ENCODE results near the gene ARPC2.

Gene ARPC2

DNA sequence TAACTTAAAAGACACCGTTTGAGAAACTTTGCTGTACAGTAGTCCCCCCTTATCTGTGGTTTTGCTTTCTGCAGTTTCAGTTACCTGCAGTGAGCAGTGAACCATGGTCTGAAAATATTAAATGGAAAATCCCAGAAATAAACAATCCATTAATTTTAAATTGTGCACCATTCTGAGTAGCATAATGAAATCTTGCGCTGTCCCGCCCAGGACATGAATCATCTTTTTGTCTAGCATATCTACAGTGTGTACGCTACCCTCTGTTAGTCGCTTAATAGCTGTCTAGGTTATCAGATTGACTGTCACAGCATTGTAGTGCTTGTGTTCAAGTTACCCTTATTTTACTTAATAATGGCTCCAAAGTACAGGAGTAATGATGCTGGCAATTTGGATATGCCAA lies 6.1 kb downstream of the ARPC2 start:
- no peaks in the 10 kb centered on the region for H3K27me3 Mint-ChIP-seq
- intact Hi-C loops (cut with micrococcal nuclease) = loop anchor here (5.0 kb wide), 1 partner anchor 36 kb away; no protein-coding TSS in a partner anchor
- peaks cover 98% of the 10 kb centered on the region for H3K36me3 Mint-ChIP-seq (ENCODE audit: low read depth)
- H3K4me3 Mint-ChIP-seq = no peak overlapping the region
- no peak overlapping the region for H3K27ac Mint-ChIP-seq
- H3K9me3 Mint-ChIP-seq = no peaks in the 10 kb centered on the region
- H3K4me1 Mint-ChIP-seq (ENCODE audit: low read depth) = peaks cover 77% of the 10 kb centered on the region

DNA sequence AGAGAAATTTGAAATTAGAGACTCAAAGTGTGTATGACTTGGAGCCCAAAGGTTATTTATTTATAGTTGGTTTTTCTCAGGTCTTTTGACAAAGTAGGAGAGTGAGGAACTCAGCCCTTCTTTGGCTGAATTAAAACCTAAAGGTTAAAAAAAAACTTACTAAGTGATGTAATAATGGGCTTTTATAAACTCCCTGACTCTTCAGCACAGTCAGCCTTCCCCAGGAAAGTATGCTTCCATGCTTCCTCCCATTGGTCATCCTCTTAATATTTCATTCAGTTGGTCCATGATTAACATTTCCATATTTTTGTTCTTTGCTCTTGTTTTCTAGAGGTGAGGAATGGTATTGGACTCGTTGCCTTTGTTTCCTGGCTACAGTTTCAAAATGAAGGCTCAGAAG lies 7.2 kb downstream of the ARPC2 start:
- peaks cover 99% of the 10 kb centered on the region for H3K36me3 Mint-ChIP-seq (ENCODE audit: low read depth)
- no peaks in the 10 kb centered on the region for H3K9me3 Mint-ChIP-seq
- H3K27me3 Mint-ChIP-seq = no peaks in the 10 kb centered on the region
- peak overlapping the region; percentile 4 for H3K4me3 Mint-ChIP-seq
- intact Hi-C loops (cut with micrococcal nuclease) = loop anchor here (5.0 kb wide), 1 partner anchor 37 kb away; no protein-coding TSS in a partner anchor
- H3K27ac Mint-ChIP-seq = no peak overlapping the region
- H3K4me1 Mint-ChIP-seq (ENCODE audit: low read depth) = peaks cover 86% of the 10 kb centered on the region

DNA sequence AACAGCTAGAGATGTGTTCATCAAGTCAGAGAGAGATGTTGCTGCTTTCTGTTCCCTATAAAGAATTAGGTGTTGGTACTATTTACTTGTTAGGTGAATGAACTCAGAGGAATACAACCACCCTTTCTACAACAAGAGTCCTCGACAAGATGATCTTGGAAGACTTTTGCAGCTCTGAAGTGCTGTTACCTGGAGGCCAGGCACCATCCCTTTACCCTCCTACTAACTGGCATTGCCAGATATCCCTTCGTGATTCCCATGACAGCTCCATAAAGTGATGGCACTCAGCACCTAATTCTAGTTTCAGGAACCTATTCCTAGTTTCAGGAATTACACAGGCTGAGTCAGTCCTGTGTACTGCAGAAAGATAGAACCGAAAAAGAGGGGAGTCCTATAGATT lies 9.9 kb downstream of the ARPC2 start:
- Mint-ChIP-seq H3K27me3 (no peaks in the 10 kb centered on the region), H3K4me3 (no peak overlapping the region), H3K9me3 (no peaks in the 10 kb centered on the region), H3K27ac (peak overlapping the region; percentile 48), H3K4me1 (ENCODE audit: low read depth) (peaks cover 78% of the 10 kb centered on the region), H3K36me3 (ENCODE audit: low read depth) (peaks cover 94% of the 10 kb centered on the region)
- intact Hi-C loops (cut with micrococcal nuclease) = no loop called here

DNA sequence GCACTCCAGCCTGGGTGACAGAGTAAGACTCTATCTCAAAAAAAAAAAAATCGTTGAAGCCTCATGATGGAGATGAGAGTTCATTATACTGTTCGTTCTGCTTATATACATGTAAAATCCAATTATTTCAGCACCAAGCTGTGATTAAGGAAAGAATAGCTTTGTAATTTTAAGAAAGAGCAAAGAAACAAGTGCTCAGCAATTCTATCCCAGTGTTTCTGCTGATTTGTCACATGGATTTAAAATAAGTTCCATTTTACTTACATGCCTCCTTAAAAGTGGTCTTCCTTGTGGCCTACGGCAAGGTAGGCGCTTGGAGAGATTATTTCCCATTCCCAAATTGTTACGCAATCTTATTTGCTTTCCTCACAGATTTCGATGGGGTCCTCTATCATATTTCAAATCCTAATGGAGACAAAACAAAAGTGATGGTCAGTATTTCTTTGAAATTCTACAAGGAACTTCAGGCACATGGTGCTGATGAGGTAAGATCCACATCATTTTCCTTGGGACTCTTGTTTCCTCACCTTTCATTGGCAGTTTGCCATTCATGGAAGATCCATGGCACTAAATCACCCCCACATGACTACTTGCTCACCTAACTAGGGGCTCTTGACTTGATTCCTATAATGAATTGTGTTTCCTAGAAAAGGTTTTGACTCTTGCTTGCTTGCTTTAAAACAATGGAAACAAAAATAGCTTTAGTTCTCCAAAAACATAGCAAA lies 11.5 kb downstream of the ARPC2 start:
- intact Hi-C loops (cut with micrococcal nuclease) = loop anchor here (1.0 kb wide), 1 partner anchor 10 kb away; no protein-coding TSS in a partner anchor
- H3K36me3 Mint-ChIP-seq (ENCODE audit: low read depth) = peaks cover 95% of the 10 kb centered on the region
- H3K4me3 Mint-ChIP-seq = peak overlapping the region; percentile 40

GRCh38 chr2:218229239-218229638 lies 12.2 kb downstream of the ARPC2 start:
- no peaks in the 10 kb centered on the region for H3K9me3 Mint-ChIP-seq

More for the DNA sequence above, 11.5 kb downstream of the ARPC2 start:
- Mint-ChIP-seq H3K9me3 (no peaks in the 10 kb centered on the region), H3K4me1 (ENCODE audit: low read depth) (peaks cover 76% of the 10 kb centered on the region), H3K27me3 (no peaks in the 10 kb centered on the region), H3K27ac (peak overlapping the region; percentile 48)

DNA sequence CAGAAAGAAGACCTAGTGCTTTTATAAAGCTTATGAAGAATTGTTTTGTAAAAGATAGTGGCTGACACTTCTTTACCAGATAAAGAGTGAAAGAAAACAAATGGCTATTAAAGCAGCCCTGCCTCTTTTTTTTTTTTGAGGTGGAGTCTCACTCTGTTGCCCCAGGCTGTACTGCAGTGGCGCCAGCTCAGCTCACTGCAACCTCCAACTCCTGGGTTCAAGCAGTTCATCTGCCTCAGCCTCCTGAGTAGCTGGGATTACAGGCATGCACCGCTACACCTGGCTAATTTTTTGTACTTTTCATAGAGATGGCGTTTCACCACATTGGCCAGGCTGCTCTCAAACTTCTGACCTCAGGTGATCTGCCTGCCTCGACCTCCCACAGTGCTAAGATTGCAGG lies 12.9 kb downstream of the ARPC2 start:
- Mint-ChIP-seq H3K4me3 (no peak overlapping the region), H3K4me1 (ENCODE audit: low read depth) (peaks cover 67% of the 10 kb centered on the region), H3K36me3 (ENCODE audit: low read depth) (peaks cover 95% of the 10 kb centered on the region), H3K9me3 (no peaks in the 10 kb centered on the region), H3K27ac (peak overlapping the region; percentile 48), H3K27me3 (no peaks in the 10 kb centered on the region)
- intact Hi-C loops (cut with micrococcal nuclease) = loop anchor here (1.0 kb wide), 1 partner anchor 12 kb away; no protein-coding TSS in a partner anchor

More at GRCh38 chr2:218229239-218229638, 12.2 kb downstream of the ARPC2 start:
- peaks cover 95% of the 10 kb centered on the region for H3K36me3 Mint-ChIP-seq (ENCODE audit: low read depth)
- H3K27ac Mint-ChIP-seq = peak overlapping the region; percentile 48
- H3K27me3 Mint-ChIP-seq = no peaks in the 10 kb centered on the region
- intact Hi-C loops (cut with micrococcal nuclease) = loop anchor here (1.0 kb wide), 1 partner anchor 11 kb away; no protein-coding TSS in a partner anchor
- H3K4me1 Mint-ChIP-seq (ENCODE audit: low read depth) = peaks cover 73% of the 10 kb centered on the region
- peak overlapping the region; percentile 40 for H3K4me3 Mint-ChIP-seq

- Mint-ChIP-seq H3K27me3 (no peaks in the 10 kb centered on the region), H3K27ac (peak overlapping the region; percentile 39), H3K9me3 (no peaks in the 10 kb centered on the region), H3K4me1 (ENCODE audit: low read depth) (peaks cover 56% of the 10 kb centered on the region), H3K4me3 (no peak overlapping the region), H3K36me3 (ENCODE audit: low read depth) (peaks cover 95% of the 10 kb centered on the region)
- intact Hi-C loops (cut with micrococcal nuclease) = no loop called here
These were observed 13.9 kb downstream of the ARPC2 start for GRCh38 chr2:218230882-218231281.

- Mint-ChIP-seq H3K9me3 (no peaks in the 10 kb centered on the region), H3K4me3 (no peak overlapping the region), H3K4me1 (ENCODE audit: low read depth) (peaks cover 30% of the 10 kb centered on the region), H3K27ac (no peak overlapping the region), H3K36me3 (ENCODE audit: low read depth) (peaks cover 93% of the 10 kb centered on the region), H3K27me3 (no peaks in the 10 kb centered on the region)
- intact Hi-C loops (cut with micrococcal nuclease) = no loop called here
These were observed 16.6 kb downstream of the ARPC2 start for GRCh38 chr2:218233543-218233942.

- Mint-ChIP-seq H3K4me3 (no peak overlapping the region), H3K27ac (no peak overlapping the region), H3K36me3 (ENCODE audit: low read depth) (peaks cover 97% of the 10 kb centered on the region), H3K27me3 (no peaks in the 10 kb centered on the region), H3K9me3 (no peaks in the 10 kb centered on the region), H3K4me1 (ENCODE audit: low read depth) (peaks cover 26% of the 10 kb centered on the region)
- intact Hi-C loops (cut with micrococcal nuclease) = no loop called here
These were observed 17.5 kb downstream of the ARPC2 start for GRCh38 chr2:218234521-218234920.

DNA sequence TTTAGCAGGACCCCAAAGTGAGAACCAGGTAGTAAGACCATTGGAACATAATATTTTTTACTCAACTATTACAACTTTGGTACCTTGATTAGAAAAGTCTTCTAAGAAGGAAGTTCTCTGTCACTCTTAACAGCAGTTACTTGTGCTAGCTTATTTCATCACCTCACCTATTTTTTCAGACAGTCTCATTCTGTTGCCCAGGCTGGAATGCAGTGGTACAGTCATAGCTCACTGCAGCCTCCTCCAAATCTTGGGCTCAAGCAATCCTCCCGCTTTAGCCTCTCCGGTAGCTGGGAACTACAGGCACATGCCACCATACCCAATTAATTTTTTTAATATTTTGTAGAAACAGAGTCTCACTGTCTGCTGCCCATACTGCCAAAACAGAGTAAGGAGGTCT lies 18.0 kb downstream of the ARPC2 start:
- no peak overlapping the region for H3K4me3 Mint-ChIP-seq
- H3K36me3 Mint-ChIP-seq (ENCODE audit: low read depth) = peaks cover 98% of the 10 kb centered on the region
- intact Hi-C loops (cut with micrococcal nuclease) = no loop called here
- H3K27me3 Mint-ChIP-seq = no peaks in the 10 kb centered on the region
- H3K27ac Mint-ChIP-seq = no peak overlapping the region
- peaks cover 26% of the 10 kb centered on the region for H3K4me1 Mint-ChIP-seq (ENCODE audit: low read depth)
- H3K9me3 Mint-ChIP-seq = no peaks in the 10 kb centered on the region

- intact Hi-C loops (cut with micrococcal nuclease) = no loop called here
- H3K27me3 Mint-ChIP-seq = no peaks in the 10 kb centered on the region
- no peak overlapping the region for H3K27ac Mint-ChIP-seq
- H3K4me3 Mint-ChIP-seq = no peak overlapping the region
- peaks cover 11% of the 10 kb centered on the region for H3K4me1 Mint-ChIP-seq (ENCODE audit: low read depth)
- no peaks in the 10 kb centered on the region for H3K9me3 Mint-ChIP-seq
- H3K36me3 Mint-ChIP-seq (ENCODE audit: low read depth) = peaks cover 98% of the 10 kb centered on the region
These were observed 19.8 kb downstream of the ARPC2 start for GRCh38 chr2:218236829-218237228.

GRCh38 chr2:218238887-218239286 lies 21.9 kb downstream of the ARPC2 start:
- intact Hi-C loops (cut with micrococcal nuclease) = no loop called here
- Mint-ChIP-seq H3K36me3 (ENCODE audit: low read depth) (peaks cover 98% of the 10 kb centered on the region), H3K4me1 (ENCODE audit: low read depth) (no peaks in the 10 kb centered on the region), H3K9me3 (no peaks in the 10 kb centered on the region), H3K27ac (no peak overlapping the region), H3K4me3 (no peak overlapping the region), H3K27me3 (no peaks in the 10 kb centered on the region)

DNA sequence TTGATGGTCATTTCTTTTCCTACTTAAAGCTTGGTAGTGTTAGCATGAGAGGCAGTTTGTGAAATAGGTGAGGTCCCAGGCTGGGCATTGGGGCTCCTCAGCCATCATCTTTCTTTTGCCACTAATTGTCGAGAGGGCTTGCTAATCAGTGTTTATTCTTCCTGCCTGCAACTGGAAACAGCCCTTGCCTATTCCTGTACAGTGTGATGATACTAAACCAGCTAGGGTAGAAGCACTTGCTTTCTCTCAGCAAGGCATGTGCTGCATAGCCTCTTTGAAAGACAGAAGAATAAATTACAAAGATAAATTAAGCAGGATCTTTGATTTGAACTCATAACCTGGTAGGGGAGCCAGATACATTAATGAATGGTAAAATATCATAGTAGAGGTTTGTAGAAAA lies 27.2 kb downstream of the ARPC2 start:
- no peaks in the 10 kb centered on the region for H3K27me3 Mint-ChIP-seq
- intact Hi-C loops (cut with micrococcal nuclease) = no loop called here
- no peaks in the 10 kb centered on the region for H3K9me3 Mint-ChIP-seq
- peaks cover 27% of the 10 kb centered on the region for H3K4me1 Mint-ChIP-seq (ENCODE audit: low read depth)
- H3K36me3 Mint-ChIP-seq (ENCODE audit: low read depth) = peaks cover 100% of the 10 kb centered on the region
- no peak overlapping the region for H3K4me3 Mint-ChIP-seq
- no peak overlapping the region for H3K27ac Mint-ChIP-seq

GRCh38 chr2:218244665-218245064 lies 27.7 kb downstream of the ARPC2 start:
- H3K9me3 Mint-ChIP-seq = no peaks in the 10 kb centered on the region
- peaks cover 31% of the 10 kb centered on the region for H3K4me1 Mint-ChIP-seq (ENCODE audit: low read depth)
- no peak overlapping the region for H3K4me3 Mint-ChIP-seq
- no peaks in the 10 kb centered on the region for H3K27me3 Mint-ChIP-seq
- H3K36me3 Mint-ChIP-seq (ENCODE audit: low read depth) = peaks cover 100% of the 10 kb centered on the region
- intact Hi-C loops (cut with micrococcal nuclease) = loop anchor here (5.0 kb wide), 1 partner anchor 57 kb away; no protein-coding TSS in a partner anchor
- H3K27ac Mint-ChIP-seq = no peak overlapping the region

Measured in dendritic cell treated with granulocyte-macrophage colony-stimulating factor and Interleukin-4, amounts not matched to agents 40 ng/mL and 50 ng/mL, for 4 days (primary cell).